HG03095 (cell line): ENCODE data around the gene TP53BP1.

ENCODE experiments used
- ATAC-seq: cut with Tn5 transposase; IDR thresholded peaks from one replicate; pipeline ENCODE4 v1.9.1; 2021; ENCODE audit warnings: moderate library complexity; ENCODE audit not compliant: unreplicated experiment

TP53BP1 gene

GRCh38 chr15:43493703-43494472 lies 932 bp upstream of the TP53BP1 start:
- no peak for ATAC-seq

GRCh38 chr15:43492266-43492665 lies 690 bp downstream of the TP53BP1 start:
- no peak for ATAC-seq

GRCh38 chr15:43489191-43489590 lies 3.8 kb downstream of the TP53BP1 start:
- ATAC-seq, result no peak

GRCh38 chr15:43488790-43489189 lies 4.2 kb downstream of the TP53BP1 start:
- no peak for ATAC-seq

- no peak for ATAC-seq
Observed at GRCh38 chr15:43487271-43487895, 5.6 kb downstream of the TP53BP1 start.

GRCh38 chr15:43484455-43484854 lies 8.5 kb downstream of the TP53BP1 start:
- no peak for ATAC-seq

- ATAC-seq, result no peak
Observed at GRCh38 chr15:43483297-43484128, 9.4 kb downstream of the TP53BP1 start.

GRCh38 chr15:43473885-43474284 lies 19.1 kb downstream of the TP53BP1 start:
- ATAC-seq, result no peak

GRCh38 chr15:43471975-43472374 lies 21.0 kb downstream of the TP53BP1 start:
- no peak for ATAC-seq

- no peak for ATAC-seq
Observed at GRCh38 chr15:43469867-43470266, 23.1 kb downstream of the TP53BP1 start.

- ATAC-seq, result no peak
Observed at GRCh38 chr15:43465100-43465499, 27.9 kb downstream of the TP53BP1 start.

- no peak for ATAC-seq
Observed at GRCh38 chr15:43463998-43464397, 29.0 kb downstream of the TP53BP1 start.

GRCh38 chr15:43463507-43463906 lies 29.4 kb downstream of the TP53BP1 start:
- ATAC-seq, result no peak

- no peak for ATAC-seq
Observed at GRCh38 chr15:43449981-43450380, 43.0 kb downstream of the TP53BP1 start.

GRCh38 chr15:43446344-43446743 lies 46.6 kb downstream of the TP53BP1 start:
- no peak for ATAC-seq

- no peak for ATAC-seq
Observed at GRCh38 chr15:43441316-43441715, 51.6 kb downstream of the TP53BP1 start.

- no peak for ATAC-seq
Observed at GRCh38 chr15:43440721-43441281, 52.2 kb downstream of the TP53BP1 start.

- no peak for ATAC-seq
Observed at GRCh38 chr15:43439268-43439667, 53.7 kb downstream of the TP53BP1 start.

- ATAC-seq, result no peak
Observed at GRCh38 chr15:43436395-43436794, 56.6 kb downstream of the TP53BP1 start.

GRCh38 chr15:43434446-43434845 lies 58.5 kb downstream of the TP53BP1 start:
- no peak for ATAC-seq

GRCh38 chr15:43433661-43434303 lies 59.2 kb downstream of the TP53BP1 start:
- no peak for ATAC-seq
